Mucosa of gallbladder (tissue), 1 donor: ENCODE data around the gene STK16. TPM values are rescaled to one million over a fixed set of nuclear protein-coding genes. Genes with fewer than 3 reads are reported as not detected.

ENCODE experiments used
- DNase-seq: peaks from one replicate; pipeline ENCODE4 v3.0.0-alpha.2; 2020; ENCODE audit warnings: low spot score
- total RNA-seq: library from RNA; stranded (reverse); gene quantifications from one replicate; pipeline ENCODE4 v1.2.1, GENCODE V29; 2021
- donor health status: DM: no; HTN: no; CAD: no.

The STK16 gene
- total RNA-seq, 1 donor from 2014 or later, result 27.5 TPM

DNA sequence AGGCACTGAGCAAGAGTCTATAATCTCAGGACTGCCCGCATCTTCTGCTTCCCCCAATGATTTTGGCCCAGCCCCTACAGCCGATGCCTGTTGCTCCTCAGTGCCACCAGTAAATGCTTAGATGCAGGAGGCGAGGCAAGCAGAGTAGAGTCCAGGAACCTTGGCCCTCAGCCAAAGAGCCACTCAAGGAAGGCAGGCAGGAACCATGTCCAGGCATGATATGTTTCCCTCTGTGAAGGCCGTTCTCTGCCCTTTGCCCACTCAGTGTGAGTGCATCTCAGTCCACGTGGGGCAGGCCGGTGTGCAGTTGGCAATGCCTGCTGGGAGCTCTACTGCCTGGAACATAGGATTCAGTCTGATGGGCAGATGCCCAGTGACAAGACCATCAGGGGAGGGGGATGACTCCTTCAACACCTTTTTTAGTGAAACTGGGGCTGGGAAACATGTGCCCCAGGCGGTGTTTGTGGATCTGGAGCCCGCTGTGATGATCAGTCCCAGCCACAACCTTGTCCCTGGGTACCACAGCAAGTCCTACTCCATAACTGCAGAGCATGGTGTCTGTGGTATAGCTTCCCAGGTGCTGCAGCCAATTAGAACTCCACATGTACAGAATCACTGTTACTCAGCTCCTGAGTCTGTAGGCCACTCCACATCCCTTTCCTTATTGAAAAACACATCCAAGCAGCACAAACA, 24.2 kb downstream of the STK16 start:
- DNase-seq, result peak; percentile 85

DNA sequence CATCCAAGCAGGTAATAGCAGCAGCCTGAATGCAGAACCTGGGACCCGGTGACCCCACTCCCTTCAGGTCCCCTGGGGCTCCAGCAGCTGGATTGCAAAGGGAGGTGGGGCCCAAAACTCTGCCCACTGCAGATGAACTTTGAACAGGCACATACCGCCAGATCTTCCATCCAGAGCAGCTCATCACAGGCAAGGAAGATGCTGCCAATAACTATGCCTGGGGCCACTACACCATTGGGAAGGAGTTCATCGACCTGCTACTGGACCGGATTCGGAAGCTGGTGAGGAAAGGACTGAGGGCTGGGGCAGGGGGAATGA, 24.7 kb downstream of the STK16 start:
- no peak for DNase-seq

DNA sequence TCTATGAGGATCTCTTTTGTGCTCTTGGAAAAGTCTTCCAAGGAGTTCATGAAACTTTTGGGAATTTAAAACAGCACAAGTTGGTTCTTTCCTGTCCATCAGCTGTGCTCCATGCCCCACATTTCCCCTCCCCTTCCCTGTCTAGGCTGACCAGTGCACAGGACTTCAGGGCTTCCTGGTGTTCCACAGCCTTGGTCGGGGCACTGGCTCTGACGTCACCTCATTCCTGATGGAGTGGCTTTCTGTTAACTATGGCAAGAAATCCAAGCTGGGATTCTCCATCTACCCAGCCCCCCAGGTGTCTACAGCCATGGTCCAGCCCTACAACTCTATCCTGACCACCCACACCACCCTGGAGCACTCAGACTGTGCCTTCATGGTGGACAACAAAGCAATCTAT, 25.7 kb downstream of the STK16 start:
- no peak for DNase-seq

DNA sequence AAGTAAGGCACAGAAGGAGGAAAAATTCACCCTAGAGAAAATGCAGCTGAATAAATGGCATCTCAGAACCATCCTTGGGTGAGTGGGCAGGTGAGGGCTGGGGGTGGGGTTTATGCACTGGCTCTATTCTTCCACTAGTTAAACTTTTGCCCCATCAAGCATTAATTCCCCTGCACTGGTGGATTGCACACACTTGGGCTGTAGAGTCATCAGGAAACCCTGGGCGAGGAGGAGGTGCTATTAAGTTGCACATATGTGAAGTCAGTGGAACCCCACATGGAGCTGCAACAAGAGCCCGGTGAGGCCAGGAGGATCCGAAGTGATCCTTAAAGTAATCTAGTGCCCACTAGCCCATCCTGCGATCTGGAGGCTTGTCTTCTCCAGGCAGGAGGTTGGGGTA, 27.1 kb downstream of the STK16 start:
- DNase-seq, result no peak

DNA sequence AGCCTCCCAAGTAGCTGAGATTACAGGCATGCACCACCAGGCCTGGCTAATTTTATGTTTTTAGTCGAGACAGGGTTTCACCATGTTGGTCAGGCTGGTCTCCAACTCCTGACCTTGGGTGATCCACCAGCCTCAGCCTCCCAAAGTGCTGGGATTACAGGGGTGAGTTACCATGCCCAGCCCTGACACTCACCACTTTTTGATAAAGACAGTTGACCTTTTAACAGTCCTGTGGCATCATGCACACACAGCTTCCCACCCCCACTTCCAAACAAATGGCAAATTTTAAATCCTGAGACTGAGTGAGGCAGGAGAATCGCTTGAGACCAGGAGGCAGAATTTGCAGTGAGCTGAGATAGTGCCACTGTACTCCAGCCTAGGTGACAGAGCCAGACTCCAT, 27.7 kb downstream of the STK16 start:
- no peak for DNase-seq

DNA sequence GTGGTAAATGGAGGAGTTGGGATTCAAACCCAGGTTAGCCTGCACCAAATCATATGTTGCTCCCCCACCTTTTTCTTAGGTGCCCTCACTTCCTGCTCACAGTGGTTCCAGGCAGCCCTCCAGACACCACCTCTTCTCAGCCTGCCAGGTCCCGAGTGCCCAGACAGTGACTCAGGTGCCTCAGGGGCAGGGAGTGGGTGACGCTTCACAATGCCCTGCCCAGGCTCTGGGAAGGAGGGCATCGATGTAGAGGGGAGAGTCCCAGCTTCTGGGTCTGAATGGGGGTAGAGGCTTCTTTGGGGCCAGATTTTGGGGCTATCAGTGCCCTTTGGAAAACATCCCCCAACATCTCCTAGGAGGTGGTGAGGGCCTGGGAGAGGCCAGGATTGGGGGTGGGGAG, 28.7 kb downstream of the STK16 start:
- no peak for DNase-seq

DNA sequence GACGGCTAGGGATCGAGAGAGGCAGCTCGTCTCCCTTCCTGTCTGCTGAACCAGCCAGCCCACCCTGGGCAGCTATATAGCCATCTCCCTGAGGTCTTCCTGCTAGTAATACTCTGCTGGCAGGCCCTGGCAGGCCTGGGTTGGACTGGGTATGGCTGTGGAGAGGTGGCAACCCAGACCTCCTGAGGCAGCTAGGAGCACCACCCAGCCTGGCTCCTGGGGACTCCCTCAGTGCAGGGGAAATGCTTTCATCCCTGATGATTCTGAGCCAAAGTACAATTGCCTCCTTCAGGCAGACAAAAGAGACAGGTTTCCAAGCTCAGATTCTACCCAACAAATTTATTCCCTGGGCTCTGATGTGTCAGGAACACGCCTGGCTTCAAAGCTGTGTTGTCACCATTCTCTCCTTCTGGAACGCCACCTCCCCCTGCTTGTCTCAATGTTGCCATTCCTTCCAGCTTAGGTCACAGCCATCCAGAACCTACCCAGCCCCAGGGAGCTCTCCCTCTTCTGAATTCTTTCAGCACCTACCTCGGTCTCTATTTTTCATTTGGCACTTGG, 29.2 kb downstream of the STK16 start:
- no peak for DNase-seq

DNA sequence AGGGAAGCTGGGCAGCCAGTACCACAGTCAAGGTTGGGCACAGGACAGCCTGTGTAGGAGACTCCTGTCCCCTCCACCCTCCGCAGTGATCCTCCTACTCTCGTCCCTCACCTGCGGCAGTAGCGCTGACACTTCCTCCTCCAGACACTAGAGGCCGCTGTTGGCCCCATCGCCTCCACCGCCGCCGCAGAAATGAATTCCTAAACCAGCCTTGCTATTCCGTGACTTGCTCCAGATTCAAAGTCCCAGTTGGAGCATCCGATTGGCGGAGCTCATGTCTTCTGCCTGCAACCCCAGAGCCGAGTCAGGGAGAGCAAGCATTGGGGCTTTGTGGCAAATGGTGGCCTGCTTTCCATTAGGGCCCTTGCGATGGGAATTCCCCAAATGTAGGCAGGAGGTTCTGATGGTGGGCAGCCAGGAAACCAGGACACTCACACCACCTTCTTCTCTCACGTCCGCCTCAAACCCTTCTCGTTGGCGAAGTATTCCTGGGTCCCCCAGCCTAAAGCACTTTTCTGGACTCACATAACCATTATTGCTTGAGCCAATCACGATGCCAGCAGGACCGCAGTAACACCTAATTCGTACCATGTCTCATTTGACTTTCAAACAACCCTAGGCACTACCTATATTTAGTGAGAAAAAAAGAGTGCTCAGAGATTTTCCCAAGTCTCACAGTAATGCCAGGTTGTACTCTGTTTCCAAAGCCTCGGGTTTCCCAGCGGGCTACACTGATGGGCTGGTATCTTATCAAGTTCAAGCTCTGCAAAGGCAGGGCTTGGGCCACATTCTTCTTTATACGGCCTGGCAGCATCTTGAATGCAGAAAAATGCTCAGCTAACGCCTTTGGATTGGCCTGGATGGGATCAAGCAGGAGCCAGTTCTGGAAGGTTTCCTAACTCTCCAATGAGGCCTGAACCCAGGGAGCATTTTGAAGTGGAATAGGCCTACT, 32.7 kb downstream of the STK16 start:
- peak; percentile 83 for DNase-seq

DNA sequence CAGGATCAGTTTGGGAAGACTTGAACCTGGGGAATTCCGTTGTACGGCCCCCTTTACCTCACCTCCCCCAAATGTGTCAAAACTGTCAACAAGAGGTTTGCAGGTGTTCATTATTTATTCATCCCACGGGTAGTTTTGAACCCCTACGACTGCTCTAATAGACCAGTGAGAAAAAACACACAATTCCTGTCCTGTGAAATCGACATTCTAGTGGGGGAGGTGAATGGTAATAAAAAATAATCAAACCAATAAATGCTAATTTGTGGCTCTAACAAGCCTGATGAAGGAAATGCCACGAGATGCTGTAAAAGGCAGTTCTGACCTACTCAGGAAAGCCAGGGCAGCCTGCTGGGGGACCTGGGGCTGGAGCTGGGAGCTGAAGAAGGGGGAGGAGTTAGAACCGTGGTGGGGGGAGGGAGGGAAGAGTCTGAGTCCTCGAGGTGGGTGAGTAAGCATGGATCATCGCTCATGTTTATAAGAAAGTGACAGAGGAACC, 33.4 kb downstream of the STK16 start:
- no peak for DNase-seq

DNA sequence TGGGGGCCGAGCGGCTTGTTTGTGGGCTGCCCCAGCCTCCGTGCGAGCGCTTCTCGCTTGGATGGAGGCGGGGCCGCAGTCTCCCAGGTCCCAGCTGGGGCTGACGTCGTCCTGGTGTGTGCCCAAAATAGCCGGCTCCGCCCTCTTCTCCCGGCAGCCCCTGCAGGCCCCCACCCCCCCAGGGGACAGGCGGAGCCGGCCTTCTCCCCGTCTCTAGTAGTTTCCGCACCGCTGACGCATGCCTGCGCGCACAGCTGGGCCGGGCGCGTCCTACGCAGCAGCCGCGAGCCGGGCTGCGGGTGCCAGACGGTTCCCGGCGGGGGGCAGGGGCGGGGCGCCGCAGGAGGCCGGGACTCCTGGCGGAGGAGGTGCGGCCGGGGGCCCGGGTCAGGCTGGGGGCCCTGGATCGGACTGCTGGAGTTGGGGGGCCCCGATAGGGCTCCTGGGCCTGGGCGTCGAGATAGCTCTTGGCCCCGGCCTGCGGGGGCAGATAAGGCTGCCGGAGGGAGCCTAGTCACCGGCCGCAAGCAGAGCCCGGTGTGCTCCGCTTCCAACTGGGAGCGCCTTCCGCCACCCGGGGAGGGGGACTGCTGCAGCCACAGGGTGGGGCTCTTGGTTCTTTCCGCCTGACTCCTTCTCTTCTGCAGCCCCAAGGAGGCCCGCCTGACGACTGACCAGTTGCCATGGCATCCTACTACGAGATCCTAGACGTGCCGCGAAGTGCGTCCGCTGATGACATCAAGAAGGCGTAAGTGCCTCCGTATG, 34.1 kb downstream of the STK16 start, which contains the start of gene DNAJB2:
DNAJB2 (plus strand) TSS at position 216 of the 765 bp plus-strand sequence; CDS start at position 684, 468 bp downstream.
- DNase-seq, result peak; percentile 99

DNA sequence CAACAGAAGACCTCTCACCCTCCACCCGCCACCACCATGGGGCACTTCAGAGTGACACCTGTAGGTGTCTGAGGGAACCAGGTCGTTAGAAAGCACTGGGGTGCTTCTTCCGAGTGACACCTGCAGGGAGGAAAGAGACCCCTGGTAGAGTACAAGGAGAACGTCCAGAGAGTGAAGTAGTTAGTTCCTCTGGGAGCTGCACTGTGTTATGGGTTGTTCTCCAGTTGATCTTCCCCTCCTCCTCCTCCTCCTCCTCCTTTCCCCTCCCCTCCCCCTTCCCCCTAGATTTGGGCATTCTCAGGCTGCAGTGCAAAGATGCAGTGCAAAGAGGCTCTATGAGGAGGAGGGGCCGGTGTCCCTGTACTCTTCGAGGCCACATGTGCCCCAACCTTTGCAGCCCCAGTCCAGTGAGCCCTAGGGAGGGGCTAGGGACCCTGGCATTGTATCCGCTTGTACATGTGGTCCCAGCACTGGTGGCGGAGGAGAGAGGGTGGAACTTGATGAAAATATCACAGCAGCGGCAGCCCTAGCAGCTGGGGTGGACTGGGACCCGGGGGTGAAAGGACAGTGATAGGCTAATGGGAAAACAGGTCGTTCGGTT, 34.7 kb downstream of the STK16 start:
- no peak for DNase-seq

DNA sequence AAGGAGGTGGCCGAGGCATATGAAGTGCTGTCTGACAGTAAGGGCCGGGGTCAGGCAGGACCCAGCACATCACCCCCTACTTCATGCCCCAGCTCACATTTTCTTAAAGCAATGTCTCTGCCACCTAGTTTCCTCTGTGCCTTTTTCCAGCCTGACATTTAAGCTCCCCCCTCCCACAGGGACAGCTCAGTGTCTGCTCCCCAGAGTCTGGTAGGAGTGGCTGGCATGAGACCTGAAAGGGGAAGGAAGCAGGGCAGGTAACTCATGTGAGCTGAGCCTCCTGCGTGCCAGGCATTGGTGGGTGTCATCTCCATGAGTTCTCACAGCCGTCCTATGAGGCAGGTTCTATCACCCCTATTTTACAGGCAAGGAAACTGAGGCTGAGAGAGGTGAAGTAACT, 35.4 kb downstream of the STK16 start:
- DNase-seq, result no peak

DNA sequence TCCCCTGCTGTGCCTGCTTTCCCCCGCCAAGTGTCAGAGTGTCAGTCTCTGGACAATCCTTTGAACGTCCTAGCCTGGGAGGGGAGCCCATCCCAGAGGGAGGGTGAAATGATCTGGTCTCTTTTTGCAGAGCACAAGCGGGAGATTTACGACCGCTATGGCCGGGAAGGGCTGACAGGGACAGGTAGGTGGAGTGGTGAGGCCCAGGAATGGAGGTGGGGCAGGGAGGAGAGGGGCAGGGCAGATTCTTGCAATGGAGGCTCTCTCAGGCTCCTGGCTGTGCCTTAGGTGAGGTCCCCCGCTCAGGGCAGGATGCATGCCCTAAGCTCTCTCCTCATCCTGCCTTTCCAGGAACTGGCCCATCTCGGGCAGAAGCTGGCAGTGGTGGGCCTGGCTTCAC, 36.3 kb downstream of the STK16 start:
- no peak for DNase-seq

DNA sequence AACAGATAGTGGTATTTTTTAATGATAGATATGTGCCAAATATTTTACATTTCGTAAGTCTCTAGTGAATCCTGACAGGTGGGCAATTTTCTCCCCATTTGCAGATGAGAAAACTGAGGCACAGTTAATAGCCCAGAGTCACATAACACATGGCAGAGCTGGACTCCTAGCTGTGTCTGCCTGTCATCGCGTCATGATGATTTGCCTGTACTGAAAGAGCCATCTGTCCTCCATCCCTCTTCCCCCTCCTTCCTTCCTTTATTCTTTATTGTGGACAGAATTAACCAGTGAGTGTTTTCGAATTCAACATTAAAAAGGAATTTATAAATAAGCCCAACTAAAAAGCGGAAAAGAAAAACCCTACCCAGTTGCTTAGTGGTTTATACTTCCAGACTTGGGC, 37.1 kb downstream of the STK16 start:
- no peak for DNase-seq

DNA sequence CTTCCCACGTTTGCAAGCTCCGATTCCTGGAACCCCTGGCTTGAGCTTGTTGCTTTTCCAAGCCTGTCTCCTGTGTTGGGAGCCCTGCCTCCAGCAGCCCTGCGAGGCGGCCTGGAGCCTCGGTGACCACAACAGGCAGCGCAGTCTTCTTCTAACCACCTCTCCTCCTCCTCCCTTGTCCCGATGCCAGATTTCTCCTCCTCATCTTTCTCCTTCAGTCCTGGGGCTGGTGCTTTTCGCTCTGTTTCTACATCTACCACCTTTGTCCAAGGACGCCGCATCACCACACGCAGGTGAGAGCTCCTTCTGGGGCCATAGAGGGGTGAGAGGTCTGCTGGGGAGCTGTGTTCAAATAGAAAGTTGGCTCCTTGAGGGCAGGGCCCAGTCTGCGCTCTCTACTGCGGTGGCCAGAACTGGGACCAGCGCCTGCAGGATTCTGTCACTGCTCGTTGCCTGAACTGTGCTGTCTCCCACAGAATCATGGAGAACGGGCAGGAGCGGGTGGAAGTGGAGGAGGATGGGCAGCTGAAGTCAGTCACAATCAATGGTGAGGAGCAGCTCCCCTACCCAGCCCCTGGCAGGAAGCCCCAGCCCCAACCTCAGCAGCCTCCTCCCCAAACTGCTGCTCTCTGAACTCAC, 37.8 kb downstream of the STK16 start:
- no peak for DNase-seq

DNA sequence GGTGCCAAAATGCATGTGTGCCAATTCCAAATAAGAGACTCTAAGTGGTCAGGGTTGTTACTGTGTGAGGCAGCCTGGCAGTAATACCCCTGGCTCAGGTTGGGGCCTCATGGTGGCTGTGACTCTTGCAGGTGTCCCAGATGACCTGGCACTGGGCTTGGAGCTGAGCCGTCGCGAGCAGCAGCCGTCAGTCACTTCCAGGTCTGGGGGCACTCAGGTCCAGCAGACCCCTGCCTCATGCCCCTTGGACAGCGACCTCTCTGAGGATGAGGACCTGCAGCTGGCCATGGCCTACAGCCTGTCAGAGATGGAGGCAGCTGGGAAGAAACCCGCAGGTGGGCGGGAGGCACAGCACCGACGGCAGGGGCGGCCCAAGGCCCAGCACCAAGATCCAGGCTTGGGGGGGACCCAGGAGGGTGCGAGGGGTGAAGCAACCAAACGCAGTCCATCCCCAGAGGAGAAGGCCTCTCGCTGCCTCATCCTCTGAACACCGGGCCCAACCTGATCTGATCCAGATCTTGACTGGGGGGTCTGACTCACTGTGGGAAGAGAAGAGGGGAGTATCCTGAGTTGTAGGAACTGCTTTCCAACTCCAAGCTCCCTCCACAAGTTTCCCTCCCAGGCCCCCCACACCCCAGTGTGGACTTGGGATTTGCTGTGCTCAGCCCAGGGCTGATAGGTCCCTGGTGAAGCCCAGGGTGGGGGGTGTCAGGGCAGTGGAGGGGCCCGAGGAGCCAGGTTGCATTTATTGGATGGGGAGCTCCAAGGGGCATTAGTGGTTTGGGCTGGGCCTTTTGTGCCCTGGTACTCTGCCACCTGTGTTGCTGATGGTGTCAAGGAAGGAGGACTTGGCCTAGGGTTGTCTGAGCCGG, 39.5 kb downstream of the STK16 start:
- no peak for DNase-seq

DNA sequence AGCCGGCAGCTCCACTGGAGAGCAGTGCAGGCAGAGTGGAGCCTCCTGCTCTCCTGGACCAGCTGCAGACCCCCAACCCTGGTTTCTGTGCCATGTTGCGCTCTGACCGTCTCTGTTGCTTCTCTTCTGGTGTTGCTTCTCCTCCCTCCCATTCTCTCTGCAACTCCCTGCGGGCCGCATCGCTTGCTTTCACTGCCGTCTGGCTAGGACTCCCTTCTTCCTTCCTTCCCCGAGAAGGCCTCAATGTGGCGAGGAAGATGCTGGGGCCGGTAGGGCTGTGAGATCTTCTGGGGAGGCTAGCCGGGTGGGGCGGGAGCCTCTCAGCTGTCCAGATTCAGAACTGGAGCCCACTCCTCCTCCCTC, 40.1 kb downstream of the STK16 start:
- no peak for DNase-seq

DNA sequence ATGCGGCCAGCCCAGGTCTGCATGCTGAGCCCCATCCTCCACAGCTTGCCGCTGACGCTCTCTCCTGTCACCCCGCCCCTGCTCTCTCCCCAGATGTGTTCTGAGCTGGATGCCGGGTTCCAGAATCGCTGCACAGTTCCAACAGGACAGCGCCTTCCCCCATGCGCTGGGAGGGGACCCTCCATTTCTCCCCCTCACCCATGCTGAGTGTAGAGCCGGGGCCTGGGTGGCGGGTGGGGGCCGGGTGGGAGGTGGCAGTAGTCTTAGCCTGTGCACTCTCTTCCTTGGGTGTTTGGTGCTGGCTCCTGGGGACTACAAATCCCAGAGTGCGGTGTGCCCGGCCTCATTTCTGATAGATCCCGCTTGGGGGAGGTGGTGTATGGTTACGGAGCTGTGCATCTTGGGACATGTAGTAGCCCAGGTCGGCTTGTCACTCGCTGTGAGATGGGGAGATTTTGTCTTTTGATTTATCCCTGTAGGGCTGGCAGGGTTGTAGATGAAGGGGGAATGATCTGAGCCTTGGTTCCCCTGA, 40.7 kb downstream of the STK16 start:
- no peak for DNase-seq

DNA sequence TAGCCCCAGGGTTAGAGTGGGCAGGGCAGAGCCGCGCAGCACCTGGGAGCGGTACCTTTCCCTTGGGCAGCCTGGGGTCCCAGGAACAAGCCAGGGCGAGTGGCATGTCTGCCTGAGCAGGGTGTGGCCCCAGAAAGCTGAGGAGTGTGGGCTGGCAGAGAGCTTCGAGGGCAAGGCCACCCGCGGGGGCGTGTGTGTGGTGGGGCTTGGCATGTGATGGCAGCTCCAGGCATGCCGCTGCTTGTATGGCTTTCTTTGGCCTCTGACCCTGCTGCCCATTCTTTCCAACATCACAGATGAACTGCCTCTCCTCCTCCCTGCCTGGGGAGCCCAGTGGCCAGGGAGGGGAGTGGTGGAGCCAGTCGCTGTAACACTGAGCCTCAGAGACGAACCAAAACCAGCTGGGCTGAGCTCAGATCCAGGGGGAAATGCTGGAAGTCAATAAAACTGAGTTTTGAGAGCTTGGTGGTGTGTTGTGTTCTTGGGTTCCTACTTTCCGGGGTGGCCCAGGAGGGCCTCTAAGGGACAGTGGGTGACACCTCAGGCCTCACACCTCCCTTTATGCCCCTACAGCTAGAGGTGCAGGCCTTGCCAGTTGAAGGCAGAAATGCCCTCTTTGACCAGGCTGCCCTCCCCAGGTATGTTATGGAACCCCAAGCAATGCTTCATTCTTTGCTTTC, 41.3 kb downstream of the STK16 start:
- no peak for DNase-seq
